HG03378 (cell line): Measurements from ENCODE around the gene TPP1.

Experiments used
- ATAC-seq: cut with Tn5 transposase; IDR thresholded peaks from one replicate; pipeline ENCODE4 v1.9.1; 2021; ENCODE audit warnings: mild to moderate bottlenecking, moderate library complexity; ENCODE audit not compliant: unreplicated experiment

Gene TPP1

DNA sequence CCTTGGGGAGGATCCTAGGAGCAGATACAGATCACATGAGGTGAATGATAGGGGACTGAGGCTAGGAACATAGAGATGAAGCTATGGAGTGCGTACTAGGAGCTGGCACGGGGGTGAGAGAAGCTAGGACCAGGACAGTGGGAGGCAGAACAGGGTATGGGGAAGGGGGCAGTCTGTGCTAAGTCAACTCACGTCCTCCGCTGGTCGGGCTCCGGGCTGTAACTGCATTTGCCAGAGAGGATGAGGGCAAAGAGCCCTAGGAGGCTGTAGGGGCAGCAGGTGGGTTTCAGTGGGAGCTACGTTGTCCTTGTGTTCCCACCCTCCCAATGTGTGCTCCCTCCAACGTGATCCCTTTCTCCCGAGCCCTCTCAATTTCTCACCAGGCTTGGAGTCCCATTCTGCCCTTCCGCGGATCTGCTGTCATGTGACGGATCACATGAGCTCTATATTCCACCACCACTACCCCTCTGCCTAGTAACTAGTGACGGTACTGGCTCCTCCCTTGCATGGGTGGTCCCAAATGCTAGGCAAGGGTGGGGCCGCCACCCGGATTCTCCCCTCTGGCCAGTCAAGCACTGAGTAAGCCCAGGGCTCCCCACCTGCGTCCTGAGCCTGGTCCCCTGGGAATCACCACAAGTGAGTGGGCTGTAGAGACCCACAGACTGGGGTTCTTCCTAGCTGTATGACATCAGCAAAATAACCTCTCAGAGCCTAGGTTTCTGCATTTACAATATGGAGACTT is at the start of gene TPP1:
TSS of gene TPP1 (minus strand) at position 419 of the 742 bp plus-strand sequence. CDS start at position 397, 22 bp downstream.
- ATAC-seq, result peak; percentile 98

DNA sequence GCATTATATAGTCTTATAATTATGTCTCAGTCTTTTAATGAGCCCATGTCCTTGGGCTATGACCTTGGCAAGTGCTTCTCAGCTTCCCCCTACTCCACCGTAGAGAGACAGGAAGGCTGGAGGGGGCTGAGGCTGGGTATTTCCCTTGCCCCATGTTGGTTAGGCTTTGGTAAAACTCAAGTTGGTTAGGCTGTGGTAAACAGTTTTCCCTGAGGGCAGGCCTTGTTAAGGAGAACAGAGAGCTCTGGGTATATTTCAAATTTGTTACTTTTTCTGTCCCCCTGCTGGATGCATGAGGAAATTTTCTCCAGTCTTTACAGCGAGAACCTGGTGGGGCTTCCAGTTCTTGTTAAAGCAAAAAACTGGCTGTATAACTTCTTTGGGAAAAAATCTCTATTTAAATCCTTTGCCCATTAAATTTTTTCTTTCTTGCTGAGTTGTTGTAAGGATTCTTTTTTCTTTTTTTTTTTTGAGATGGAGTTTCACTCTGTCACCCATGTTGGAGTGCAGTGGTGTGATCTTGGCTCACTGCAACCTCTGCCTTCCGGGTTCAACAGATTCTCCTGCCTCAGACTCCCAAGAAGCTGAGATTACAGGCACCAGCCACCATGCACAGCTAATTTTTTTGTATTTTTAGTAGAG is 48.6 kb upstream of the TPP1 start:
- ATAC-seq, result peak; percentile 78

DNA sequence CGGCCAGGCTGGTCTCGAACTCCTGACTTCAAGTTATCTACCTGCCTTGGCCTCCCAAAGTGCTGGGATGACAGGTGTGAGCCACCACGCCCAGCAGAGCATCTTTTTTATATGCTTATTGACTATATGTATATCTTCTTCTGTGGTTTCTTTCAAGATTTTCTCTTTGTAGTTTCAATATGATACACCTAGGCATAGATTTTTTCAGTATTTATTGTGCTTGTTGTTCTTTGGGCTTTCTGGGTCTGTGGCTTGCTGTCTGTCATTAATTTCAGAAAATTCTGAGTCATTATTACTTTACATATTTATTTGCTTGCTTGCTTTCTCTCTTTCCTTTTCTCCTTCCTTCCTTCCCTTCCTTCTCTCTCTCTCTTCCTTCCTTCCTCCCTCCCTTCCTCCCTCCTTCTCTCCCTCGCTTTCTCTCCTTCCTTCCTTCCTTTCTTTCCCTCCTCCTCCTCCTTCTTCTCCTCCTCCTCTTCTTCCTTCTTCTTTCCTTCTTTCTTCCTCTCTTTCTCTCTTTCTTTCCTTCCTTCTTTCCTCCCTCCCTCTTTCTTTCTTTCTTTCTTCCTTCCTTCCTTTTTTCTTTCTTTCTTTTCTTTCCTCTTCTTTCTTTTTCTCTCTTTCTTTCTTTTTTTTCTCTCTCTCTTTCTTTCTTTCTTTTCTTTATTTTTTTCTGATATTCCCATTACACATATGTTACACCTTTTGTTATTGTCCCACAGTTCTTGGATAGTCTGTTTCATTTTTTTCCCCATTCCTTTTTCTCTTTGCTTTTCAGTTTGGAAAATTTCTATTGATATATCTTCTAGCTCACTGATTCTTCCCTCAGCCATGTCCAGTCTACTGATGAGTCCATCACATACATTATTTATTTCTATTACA is 47.3 kb upstream of the TPP1 start:
- no peak for ATAC-seq

DNA sequence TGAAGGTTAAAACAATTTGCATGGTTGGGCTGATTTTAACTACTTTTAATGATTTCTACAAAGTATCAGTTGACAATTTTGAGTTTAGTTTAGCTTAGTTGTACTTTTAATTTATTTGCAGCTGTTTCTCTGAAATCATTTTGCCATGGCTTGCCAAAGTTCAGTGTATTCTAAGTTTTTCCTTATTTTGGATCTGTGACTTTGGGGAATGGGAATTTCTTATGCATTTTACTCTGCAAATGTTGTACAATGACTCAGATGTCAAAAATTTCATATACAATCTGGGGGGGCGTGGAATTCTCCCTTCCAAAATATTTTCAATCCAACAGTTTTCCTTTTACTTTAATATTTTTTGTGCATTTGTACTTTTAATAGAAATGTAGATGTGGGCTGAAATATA is 45.3 kb upstream of the TPP1 start:
- ATAC-seq, result no peak

DNA sequence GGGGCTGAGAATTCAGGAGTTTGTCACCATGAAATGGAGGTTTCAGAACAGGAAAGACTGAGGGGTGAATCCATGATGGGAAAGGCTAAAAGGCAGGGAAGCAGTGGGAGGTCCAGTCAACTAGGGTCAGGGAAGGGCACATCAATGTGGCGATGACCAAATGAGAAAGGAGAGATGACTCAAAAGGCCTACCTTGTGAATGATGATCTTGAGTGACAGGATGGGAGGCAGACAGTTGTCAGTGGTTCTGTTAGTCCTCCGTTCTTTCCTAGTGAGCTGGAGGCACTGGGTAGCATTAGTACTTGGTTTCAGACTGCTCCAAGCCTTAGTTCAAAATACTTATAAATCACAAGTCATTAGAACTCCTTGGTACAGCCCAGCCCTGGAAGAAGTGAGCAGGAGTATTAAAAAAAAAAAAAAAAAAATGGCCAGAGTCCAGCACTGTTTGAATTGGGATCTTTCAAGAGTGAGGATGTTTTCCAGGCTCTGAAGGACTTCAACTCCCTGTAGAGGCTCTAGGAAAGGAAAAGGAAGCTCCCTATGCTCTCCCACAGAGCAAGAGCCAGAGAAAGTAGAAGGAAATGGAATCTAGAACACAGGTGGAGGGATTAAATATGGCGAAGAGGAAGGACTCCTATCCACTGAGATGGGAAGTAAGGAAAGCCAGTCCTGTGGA is 44.7 kb upstream of the TPP1 start:
- no peak for ATAC-seq

DNA sequence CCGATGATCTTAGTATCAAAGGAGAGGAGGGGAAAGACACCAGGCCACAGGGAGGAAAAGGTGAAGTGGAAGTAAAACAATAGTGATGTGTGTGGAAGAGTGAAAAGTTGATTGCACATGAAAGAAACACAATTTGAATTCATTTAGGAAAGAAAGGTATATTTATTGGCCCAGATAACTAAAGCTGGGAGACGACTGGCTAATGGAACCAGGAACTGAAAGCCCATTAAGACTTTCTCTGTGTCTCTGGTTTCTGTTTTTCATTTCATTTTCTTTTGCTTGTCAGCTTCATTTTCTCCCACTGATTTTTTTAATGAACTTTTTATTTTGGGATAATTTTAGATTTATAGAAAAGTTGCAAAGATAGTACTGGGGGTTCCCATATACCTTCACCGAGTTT is 41.5 kb upstream of the TPP1 start:
- no peak for ATAC-seq

DNA sequence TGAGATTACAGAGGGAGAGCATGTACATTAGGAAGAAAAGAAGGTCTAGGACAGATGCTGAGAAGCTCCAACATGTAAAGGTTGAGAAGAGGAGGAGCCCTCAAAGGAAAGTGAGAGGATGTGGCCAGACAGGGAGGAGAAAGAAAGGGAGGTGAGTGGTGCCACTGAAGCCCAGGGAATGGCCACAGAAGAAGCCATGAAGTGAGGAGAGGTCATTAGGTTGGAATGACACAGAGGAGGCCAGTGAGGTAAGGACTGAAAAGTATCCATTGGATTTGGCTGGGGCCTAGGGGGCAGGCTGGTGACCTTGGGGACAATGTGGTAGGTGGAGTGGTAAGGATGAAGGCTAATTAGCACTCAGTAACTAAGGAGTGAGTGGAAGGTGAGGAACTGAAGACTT is 39.4 kb upstream of the TPP1 start:
- no peak for ATAC-seq

DNA sequence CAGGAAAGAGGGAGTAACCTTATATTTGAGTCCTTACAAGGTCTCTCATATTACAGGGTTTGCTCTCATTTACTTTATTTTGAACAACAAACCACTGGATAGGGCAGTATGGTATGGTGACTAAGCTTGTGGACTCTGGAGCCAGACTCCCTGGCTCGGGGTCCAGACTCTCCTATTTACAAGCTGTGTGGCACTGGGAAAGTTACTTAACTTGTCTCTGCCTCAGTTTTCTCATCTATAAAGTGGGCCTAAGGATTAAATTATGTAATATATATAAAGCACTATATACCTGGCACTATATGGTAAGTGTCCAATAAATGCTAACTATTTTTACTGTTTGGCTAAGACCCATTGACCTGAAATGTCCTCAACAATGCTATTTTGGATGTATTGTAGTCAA is 38.1 kb upstream of the TPP1 start:
- ATAC-seq, result no peak

DNA sequence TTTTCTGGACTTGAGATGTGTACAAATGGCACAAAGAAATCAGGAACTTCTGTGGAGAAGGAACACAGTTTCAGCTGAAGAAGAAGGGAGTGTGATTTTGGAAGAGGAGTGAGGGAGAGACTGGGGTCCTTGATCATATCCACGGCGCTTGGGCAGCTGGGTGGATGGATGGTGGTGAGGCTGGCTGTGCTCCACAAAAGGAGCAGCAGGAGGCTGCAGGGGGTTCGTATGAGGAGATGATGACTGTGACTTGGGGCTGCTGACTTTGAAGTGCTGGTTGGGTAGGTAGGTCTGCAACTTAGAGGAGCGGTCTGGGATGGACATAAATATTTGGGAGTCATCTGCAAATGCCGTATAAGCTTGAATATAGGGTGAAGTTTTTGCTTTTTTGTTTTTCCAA is 37.7 kb upstream of the TPP1 start:
- ATAC-seq, result no peak

DNA sequence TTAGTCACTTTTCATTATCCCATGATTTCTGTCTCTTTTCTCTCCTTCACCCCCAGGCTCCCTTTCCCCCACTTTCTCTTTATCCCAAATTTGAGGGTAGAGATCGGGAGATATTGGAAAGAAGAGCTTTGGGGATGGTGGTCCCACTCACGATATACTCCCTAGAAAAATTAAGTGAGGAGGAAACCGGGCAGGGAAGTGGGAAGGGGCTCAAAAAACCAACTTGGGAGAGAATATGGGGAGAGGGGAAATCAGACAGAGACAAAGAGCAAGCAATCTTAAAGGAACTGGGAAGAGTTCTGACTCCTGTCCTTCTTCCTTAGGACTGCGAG is 37.3 kb upstream of the TPP1 start:
- no peak for ATAC-seq

DNA sequence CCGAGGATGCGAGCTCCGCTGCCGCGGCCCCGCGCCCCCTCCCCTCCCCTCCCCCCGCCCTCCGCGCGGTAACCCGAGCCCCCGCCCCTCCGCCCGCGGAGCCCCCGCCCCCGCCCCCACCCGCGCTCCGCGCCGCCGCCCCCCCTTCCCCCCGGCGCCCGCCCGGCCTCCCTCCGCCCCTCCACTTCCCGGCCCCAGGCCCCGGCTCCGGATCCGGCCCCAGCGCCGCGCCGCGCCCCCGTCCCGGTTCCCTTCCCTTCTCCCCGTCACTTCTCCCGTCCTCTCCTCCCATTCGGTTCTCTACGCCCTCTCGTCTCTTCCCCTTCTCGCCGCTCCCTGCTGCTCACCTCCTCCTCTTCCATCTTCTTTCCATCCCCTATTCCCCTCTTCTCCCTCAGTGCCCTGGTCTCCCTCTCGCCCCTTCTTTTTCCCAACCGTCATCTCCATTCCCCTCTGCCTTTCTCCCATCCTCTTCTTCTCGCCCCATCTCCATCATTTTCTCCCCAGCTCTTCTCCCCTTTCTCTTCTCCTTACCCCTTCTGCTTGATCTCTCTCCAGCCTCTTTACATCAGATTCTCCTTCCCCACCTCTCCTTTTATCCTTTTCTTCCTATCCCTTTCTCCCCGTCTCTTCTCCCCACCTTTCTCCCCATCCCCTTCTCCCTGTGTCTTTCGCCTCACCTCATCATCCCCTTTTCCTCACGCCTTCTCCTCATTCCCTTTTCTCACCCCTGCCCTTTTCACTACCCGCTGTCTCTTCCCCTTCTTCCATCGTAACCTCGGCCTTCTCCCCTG is 36.8 kb upstream of the TPP1 start, which contains the start of gene DCHS1:
TSS of gene DCHS1 (minus strand) at position 20 of the 794 bp plus-strand sequence. CDS start 14,196 bp downstream, outside the sequence.
- ATAC-seq, result no peak

DNA sequence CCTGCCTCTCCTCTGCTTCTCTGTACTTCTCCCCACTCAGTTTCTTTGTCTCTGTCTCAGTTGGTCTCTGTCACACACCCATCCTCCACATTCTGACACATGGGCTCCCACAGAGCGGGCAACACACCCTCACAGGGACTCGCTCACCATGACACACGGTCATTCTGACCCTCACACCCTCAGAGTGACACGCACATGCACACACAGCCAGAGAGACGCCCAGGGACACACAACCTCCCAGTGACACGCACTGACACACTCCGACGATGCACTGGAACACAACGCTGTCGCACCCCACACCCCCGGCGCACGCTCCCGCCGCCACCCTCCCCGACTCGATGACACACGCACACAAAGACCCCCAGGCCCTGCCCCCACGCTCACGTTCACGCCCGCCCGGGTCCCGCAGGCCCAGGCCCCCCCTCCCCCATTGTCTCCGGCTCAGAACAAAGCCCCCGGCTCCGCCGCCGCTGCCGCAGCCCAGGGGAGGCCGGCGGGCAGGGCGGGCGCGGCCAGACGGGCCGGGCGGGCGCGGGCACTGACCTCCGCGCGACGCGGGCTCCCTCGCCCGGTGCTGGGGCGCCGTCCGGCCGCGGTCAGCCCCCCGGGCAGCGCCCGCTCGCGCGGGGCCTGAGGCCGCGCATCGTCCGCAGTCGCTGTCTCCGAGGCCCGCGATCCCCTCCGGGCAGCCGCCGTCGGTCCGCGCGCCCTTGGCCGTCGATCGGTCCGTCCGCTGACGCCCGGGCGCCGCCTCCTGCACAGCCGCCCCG is 36.0 kb upstream of the TPP1 start:
- ATAC-seq, result no peak

DNA sequence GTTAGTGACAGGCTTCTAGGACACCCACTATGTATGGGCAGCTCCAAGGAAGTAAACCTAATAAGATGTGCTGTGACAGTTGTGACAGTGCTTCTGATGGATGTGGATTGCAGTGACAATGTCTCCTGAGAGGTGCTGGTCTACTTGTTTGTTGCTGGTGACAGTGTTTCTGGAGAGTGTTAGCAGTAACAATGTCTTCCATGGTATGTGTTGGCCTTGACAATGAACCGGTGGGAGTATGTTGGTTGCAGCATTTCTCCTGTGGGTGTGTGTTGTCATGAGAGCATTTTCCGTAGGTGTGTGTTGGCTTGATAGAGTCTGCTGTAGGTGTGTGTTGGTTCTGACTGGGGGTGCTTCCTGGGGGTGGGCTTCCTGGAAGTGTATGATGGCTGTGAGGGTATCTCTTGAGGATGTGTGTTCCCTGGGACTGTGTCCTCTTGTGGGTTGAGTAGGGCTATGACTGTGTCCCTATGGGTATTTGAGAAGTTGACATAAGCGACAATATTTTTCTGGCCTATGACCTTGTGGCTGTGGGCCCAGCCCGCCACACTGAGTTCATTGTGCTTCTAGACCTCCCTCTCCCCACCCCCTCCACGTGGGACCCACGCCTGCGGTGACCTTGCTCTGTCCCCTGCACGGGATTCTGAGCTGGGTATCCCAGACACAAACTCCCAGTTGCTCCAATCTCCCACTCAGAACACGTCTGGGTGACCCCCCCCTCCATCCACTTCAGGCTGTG is 35.2 kb upstream of the TPP1 start:
- no peak for ATAC-seq

DNA sequence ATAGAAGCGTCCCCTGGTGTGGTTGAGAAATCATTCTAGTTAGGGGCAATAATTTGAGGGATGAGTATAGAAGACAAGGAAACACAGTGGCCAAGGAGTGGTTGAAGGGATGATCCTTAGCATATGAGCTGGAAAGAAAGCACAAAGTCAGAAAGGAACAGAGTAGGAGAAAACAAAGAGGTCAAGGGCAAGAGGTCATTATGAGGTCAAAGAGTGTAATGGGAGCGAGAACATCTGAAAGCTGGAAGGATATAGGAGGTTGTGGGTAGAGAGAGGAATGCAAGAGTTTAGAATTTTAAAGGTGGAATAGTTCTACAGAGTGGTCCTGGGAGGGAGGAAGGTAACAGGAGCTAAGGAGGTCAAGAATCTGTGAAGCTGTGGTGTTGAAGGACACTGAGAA is 34.4 kb upstream of the TPP1 start:
- ATAC-seq, result no peak

DNA sequence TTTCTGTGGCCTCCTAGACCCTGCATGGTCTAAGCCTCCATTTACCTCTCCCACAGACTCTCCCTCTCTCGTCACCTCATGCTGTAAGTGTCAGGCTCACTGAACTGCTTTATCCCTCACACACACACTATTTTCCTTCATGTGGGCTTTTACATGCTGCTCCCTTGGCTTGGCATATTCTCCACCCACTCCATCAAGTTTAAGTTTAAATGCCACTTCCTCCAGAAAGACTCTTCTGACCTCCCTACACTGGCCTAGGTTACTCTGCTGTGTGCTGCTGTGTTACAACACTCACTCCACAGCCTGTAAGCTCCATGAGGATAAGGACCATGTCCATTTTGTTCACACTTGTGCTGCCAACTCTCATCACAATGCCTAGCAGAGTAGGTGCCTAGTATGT is 33.9 kb upstream of the TPP1 start:
- no peak for ATAC-seq

DNA sequence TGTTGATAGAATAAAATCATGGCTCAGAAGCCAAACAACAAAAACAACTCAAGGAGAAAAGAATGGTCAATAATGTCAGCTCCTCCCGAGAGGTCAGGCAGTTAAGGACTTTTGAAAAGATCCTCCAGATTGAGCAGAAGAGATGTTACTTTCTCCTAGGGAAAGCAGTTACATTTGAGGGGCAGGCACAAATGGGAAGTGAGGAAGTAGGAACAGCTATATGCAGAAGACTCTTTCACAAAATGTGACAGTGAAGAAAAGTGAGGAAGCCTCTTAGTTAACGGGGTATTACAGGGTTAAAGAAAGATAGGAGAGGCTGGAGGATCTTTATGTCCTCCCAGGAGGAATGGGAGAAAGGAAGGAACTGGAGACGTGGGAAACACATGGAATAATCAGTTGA is 33.0 kb upstream of the TPP1 start:
- ATAC-seq, result no peak

DNA sequence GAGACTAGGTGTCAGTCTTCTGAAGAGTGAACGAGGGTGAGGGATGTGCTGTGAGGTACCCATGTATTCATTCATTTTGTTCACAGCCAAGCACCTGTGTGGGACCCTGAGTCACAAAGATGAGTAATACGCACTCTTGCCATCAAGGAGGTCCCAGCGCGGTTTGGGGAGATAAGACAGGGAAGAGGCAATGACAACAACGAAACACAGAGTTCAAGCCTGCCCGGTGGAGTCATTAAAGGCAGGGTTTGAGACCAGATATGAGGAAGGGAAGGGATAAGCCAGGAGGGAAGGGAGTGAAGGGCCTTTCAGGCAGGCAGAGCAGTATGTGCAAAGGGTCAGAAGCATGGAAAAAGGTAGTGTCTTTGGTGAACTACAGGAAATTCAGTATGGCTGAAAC is 31.8 kb upstream of the TPP1 start:
- ATAC-seq, result no peak

DNA sequence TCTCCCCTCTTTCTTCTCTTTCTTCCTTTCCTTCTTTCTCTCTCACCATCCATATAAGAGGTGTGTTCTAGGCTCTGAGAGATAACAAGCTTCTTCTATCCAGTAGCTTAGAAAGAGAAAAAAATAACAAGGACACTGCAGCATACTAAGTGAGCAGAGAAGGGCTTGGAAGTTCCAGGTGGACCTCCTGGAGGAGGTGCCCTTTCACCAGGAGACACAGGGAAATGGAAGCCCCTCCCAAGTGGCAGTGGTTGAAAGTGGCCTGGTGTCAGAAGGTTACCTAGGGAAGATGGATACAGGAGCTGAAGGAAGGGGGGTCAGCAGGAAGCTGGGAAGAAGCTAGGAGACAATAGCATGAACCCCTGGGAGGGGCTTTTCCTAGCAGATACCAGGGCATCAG is 30.9 kb upstream of the TPP1 start:
- no peak for ATAC-seq

DNA sequence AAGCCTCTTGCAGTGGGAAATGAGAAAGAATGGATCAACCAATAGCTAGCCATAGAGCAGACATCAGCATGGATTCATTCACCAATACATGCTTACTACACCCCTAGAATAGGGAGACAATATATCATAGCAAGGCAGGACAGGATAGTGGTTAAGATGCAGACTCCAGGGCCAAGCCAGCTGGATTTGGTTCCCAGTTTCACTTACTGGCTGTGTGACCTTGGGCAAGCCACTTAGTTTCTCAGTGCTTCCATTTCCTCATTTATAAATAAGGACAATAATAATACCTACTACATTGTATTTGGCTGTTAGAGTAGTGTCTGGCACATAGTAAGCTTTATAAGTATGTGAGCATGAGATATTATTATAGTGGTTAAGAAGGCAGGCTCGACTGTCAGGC is 29.3 kb upstream of the TPP1 start:
- ATAC-seq, result no peak
